AG04449 (cell line): ENCODE measurements around the gene PYM1.

Experiments used
- CTCF ChIA-PET: fragments of 350-600 bp; formaldehyde crosslinking; extraction: SDS; loops from one replicate; lab custom pipeline; 2021; ENCODE audit warnings: antibody characterized with exemption; lab: Yijun Ruan, JAX
- POLR2A ChIA-PET: fragments of 400-600, 350-600 bp; formaldehyde crosslinking; extraction: SDS; loops from one replicate; lab custom pipeline; 2020; ENCODE audit warnings: antibody characterized with exemption, inconsistent platforms; lab: Yijun Ruan, JAX
- DNase-seq: peaks from one replicate; pipeline ENCODE4 v3.0.0-alpha.2; 2010; ENCODE audit warnings: low read depth, low spot score
- H3K4me3 ChIP-seq: 2 replicates; pipeline ENCODE4 v1.5.1; 2011; ENCODE audit warnings: low read depth, mild to moderate bottlenecking, control low read depth, low read length
- CTCF ChIP-seq: IDR thresholded peaks from one replicate; pipeline ENCODE4 v1.5.1; 2011; ENCODE audit warnings: mild to moderate bottlenecking, moderate library complexity, low read length, control low read depth, inconsistent platforms; ENCODE audit not compliant: insufficient read depth; ENCODE audit errors: missing control alignments

The PYM1 gene

GRCh38 chr12:55909513-55909884, 18.2 kb downstream of the PYM1 start:
- ChIA-PET POLR2A (no interaction called here), CTCF (interaction anchor here (1.1 kb wide), 1 partner anchor 15 kb away, joined by 4 read pairs; no protein-coding TSS in a partner anchor)

GRCh38 chr12:55908726-55909512, 18.8 kb downstream of the PYM1 start:
- CTCF ChIA-PET: interaction anchor here (1.1 kb wide), 1 partner anchor 16 kb away, joined by 4 read pairs; no protein-coding TSS in a partner anchor
- DNase-seq: no peak
- no peak for TF ChIP-seq CTCF
- POLR2A ChIA-PET: no interaction called here
- H3K4me3 ChIP-seq: no peak overlapping the region

More at GRCh38 chr12:55909513-55909884, 18.2 kb downstream of the PYM1 start:
- TF ChIP-seq CTCF: no peak
- no peak for DNase-seq
- H3K4me3 ChIP-seq: no peak overlapping the region

- CTCF ChIA-PET: interaction anchor here (1.4 to 2.1 kb wide), 3 partner anchors 21 to 168 kb away, joined by 3 to 7 read pairs (median 3); no protein-coding TSS in a partner anchor
Observed at GRCh38 chr12:55906056-55906455, 21.6 kb downstream of the PYM1 start.

GRCh38 chr12:55901881-55902490, 25.7 kb downstream of the PYM1 start:
- TF ChIP-seq CTCF: no peak
- ChIA-PET POLR2A (no interaction called here), CTCF (no interaction called here)
- H3K4me3 ChIP-seq: no peak overlapping the region
- DNase-seq: no peak

More at GRCh38 chr12:55906056-55906455, 21.6 kb downstream of the PYM1 start:
- no peak overlapping the region for H3K4me3 ChIP-seq
- DNase-seq: no peak
- POLR2A ChIA-PET: interaction anchor here (0.6 kb wide), 1 partner anchor 77 kb away, joined by 4 read pairs; the partner anchor contains the start of gene DNAJC14
- no peak for TF ChIP-seq CTCF

- DNase-seq: no peak
- no peak for TF ChIP-seq CTCF
- ChIA-PET CTCF (interaction anchor here (1.2 kb wide), 1 partner anchor 27 kb away, joined by 4 read pairs; no protein-coding TSS in a partner anchor), POLR2A (interaction anchor here (0.7 to 1.1 kb wide), 2 partner anchors 11 to 24 kb away, joined by 3 to 4 read pairs; no protein-coding TSS in a partner anchor)
- no peak overlapping the region for H3K4me3 ChIP-seq
Observed at GRCh38 chr12:55899082-55899481, 28.6 kb downstream of the PYM1 start.

- POLR2A ChIA-PET: no interaction called here
- TF ChIP-seq CTCF: no peak
- H3K4me3 ChIP-seq: no peak overlapping the region
- DNase-seq: no peak
- CTCF ChIA-PET: no interaction called here
Observed at GRCh38 chr12:55893723-55894122, 34.0 kb downstream of the PYM1 start.
